GM19099 (cell line): ENCODE data around the gene DLX4.

Experiments
- POLR2A ChIP-seq: IDR thresholded peaks from 3 replicates; pipeline ENCODE4 v1.6.1; 2011; ENCODE audit warnings: low read depth; ENCODE audit not compliant: insufficient read length; ENCODE audit errors: extremely low read depth

DLX4 gene, protein sequence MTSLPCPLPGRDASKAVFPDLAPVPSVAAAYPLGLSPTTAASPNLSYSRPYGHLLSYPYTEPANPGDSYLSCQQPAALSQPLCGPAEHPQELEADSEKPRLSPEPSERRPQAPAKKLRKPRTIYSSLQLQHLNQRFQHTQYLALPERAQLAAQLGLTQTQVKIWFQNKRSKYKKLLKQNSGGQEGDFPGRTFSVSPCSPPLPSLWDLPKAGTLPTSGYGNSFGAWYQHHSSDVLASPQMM

DNA sequence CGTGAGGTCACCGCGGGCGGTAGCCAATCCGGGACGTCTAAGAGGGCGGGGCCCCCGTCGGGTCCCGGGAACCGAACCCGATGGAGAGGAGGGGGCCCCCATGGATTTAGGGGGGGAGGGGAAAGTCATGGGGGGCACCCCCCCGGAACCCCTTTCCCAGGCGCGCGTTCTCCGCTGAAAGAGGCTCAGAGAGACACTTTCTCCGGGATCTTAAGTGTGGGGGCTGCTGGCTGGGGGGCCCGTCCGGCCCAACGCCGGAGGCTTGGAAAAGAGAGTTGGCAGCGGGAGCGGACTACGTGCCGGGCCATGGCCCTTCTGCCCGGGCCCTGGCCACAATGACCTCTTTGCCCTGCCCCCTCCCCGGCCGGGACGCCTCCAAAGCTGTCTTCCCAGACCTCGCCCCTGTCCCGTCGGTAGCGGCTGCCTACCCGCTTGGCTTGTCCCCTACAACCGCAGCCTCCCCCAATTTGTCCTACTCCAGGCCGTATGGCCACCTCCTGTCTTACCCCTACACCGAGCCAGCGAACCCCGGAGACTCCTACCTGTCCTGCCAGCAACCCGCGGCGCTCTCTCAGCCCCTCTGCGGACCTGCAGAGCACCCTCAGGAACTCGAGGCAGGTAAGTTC lies at the start of gene DLX4:
Gene DLX4 (plus strand): TSS at position 57 of the 626 bp plus-strand sequence. CDS start 279 bp downstream, at position 336.
- no peak for TF ChIP-seq POLR2A

- no peak for TF ChIP-seq POLR2A
Measured at GRCh38 chr17:49920030-49920769, 48.8 kb upstream of the DLX4 start.

- no peak for TF ChIP-seq POLR2A
Measured at GRCh38 chr17:49922095-49922494, 46.9 kb upstream of the DLX4 start.

DNA sequence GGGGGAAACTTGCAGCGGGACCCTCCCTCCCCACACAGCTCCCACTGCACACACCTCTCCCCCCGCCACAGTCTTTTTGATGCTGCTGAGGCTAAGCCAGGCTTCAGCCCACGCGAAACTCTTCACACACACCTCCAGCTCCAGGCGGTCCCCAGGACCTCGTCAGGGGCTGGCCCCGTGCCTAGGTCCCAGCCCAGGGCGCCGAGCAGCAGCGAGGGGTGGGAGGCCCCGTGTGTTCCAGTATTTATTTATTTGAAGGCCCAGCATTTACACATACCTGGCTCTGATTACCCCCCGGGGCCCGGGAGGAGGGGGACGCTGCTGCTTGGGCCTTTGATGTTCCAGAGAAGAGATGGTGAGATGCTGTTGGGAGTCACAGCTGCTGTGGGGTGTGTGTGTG lies 44.9 kb upstream of the DLX4 start:
- no peak for TF ChIP-seq POLR2A

DNA sequence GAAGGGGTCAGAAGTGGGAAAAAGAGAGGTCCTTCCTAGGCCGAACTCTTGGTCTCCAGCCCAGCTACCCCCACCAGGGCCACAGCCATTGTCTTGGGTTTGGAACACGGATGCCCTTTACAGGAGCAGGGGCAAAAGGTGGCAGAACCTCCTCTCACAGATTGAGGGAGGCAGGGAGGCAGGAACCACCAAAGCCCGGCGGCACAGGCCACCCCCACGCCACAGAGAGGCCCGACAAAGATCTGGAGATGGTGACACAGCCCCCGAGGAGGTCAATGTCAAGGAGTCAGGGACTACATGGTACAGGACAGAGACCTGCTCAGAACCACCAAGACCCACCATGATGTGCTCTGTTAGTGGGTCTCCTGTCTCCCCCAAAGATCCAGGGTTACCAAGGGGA lies 44.4 kb upstream of the DLX4 start:
- no peak for TF ChIP-seq POLR2A

DNA sequence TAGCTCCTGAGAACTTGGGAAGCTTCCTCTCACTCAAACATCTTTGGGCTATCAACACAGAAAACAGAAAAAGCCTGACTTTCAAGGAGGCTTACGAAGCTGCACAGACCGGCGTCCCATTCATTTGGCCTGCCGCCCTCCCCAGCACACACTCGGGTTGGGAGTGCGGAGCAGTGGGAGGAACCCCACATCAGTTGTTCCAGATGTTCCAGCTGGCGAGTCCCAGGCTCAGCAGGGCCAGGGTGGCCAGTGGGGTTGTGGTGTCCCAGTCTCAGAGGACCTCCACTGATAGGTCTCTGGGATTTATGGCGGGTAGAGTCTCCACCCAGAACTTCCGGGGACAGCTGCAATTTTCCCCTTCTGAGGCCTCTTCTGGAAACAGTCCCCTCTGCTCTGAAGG lies 43.1 kb upstream of the DLX4 start:
- TF ChIP-seq POLR2A = no peak

GRCh38 chr17:49926886-49927285 lies 42.1 kb upstream of the DLX4 start:
- TF ChIP-seq POLR2A = no peak

- no peak for TF ChIP-seq POLR2A
Measured at GRCh38 chr17:49928126-49928800, 40.7 kb upstream of the DLX4 start.

- no peak for TF ChIP-seq POLR2A
Measured at GRCh38 chr17:49928837-49929475, 40.0 kb upstream of the DLX4 start.

DNA sequence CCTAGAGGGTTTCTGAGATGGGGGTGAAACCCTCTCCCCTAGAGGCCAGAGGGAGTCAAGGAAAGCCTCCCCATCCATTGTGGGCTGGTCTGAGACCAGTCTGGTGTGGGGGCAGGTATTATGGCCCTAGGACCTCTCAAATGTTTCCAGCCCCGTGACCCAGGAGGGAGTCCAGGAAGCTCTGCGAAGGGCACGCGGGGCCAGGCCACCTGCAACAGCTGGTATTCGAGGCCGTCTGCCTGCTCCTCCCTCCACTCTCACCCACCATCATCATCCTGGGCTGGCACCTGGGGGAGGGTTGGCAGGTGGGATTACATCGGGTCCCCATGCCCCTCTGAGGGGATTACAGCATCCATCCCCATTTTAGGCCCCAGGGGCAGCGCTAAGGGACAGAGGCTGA lies 38.1 kb upstream of the DLX4 start:
- TF ChIP-seq POLR2A = no peak

- no peak for TF ChIP-seq POLR2A
Measured at GRCh38 chr17:49931416-49932137, 37.4 kb upstream of the DLX4 start.

DNA sequence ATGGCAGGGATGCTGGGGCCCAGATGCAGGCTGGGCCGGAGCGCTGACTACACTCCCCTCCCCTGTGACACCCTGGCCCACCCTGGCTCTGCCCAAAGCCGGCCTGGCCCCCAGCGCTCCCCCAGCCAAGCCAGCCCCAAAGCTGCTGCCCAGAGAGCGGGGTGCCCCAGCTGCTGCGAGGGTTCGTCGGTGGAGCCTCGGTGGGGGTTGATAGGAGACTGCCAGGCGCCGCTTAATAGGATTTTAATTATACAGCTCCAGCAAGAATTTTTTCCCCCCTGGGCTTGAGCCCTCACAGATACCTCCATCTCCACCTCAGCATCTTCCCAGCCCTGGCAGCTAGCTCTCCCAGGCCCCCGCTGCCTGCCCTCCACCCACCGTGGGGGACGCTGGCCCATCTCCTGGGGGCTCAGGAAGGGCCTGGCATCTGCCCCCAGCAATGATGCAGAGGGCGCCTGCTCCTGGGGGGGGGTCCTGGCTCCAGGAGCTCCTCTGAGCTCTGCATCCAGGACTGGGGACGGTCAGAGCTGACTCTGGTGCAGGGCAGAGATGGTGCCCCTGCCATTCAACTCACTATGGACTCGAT lies 36.8 kb upstream of the DLX4 start:
- TF ChIP-seq POLR2A = no peak

DNA sequence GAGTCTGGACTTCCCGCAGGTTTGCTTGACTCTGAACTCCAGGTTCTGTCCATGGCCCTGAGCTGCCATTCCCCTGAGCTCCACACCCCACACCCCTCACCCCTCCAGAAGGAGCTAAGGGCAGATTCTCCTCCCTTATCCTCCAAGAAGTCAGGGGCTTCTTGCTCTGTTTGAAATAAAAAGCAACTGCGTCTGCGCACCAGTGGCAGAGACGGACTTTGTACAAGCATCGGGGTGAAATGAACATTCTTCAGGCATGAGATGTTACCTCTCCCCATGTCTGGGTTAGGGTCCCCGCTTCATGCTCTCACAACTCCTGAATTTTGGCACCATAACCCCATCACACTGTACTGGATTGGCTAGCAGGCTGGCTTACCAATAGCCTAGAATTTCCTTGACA lies 36.1 kb upstream of the DLX4 start:
- TF ChIP-seq POLR2A = no peak

DNA sequence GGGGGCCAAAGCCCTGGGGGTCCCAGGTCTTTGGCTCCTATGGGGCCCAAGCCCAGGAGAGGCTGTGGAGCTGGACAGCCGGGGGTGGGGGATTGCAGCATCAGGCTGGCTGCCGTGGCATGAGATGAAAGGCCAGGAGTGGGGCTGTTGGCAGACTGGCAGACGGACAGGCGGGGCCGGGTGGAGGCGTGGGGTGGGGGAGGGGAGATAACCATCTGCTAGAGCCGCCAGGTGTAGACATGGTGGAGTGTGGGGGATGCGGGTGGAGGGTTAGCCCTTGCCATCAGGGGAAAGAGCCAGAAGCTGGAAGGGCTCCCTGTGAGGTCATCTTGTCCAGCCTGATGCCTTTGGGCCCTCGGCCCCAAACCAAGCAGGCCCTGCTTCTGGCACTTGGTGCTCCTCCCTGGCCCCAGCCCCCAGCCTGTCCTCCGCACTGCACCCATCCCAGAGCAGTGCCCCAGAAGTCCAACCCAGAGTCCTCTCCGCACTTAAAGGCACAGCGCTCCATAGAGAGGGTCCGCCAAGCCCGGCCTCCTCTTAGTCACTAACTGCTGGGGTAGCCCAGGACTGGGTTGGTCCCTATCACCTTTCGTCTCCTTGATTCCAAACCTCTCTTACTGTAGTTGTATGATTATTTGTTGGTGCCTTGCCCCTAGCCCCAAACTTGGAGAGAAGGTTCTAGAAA lies 33.3 kb upstream of the DLX4 start:
- no peak for TF ChIP-seq POLR2A

DNA sequence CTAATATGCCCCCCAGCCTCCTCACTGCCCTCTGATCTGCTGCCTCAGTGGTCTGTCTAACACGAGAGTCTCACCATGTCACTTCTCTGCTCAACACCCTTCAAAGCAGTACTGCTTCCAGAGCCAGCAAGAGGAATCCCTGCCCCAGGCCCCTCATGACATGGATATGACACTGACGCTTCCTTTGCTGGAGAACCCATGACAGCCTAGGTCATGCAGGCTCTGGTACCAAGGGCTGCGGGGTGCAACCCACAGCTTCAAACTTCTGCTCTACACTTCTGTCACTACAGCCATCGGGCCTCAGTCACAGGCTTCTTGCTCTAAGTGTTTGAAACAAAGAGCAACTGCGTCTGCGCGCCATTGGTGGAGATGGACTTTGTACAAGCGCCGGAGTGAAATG lies 32.6 kb upstream of the DLX4 start:
- TF ChIP-seq POLR2A = no peak
